Mesodermal cell (in vitro differentiated cells): ENCODE data around the gene VSIG8. TPM values are rescaled to one million over a fixed set of nuclear protein-coding genes. Genes with fewer than 3 reads are reported as not detected.
A peak's percentile ranks its signal among the peaks of the same experiment; 100 is the strongest.
"Not testable (repeated sequence)": the region's sequence is repeated elsewhere in the genome, so short reads cannot be mapped to it uniquely, and the experiment has no call there.

ENCODE experiments used
- H3K27ac ChIP-seq: 2 replicates; pipeline ENCODE4 v1.7.0; 2013; ENCODE audit warnings: mild to moderate bottlenecking, low read depth, low read length, moderate library complexity; ENCODE audit not compliant: severe bottlenecking
- H3K36me3 ChIP-seq: 2 replicates; pipeline ENCODE4 v1.7.1; 2013; ENCODE audit warnings: mild to moderate bottlenecking, low read length, moderate library complexity; ENCODE audit not compliant: control insufficient read depth, insufficient read depth
- H3K4me1 ChIP-seq: one replicate; pipeline ENCODE4 v1.7.1; 2013; ENCODE audit warnings: mild to moderate bottlenecking, low read length; ENCODE audit not compliant: insufficient read depth, control insufficient read depth, poor library complexity, severe bottlenecking
- H3K4me3 ChIP-seq: 2 replicates; pipeline ENCODE4 v1.7.0; 2013; ENCODE audit warnings: low read length, control low read depth, mild to moderate bottlenecking; ENCODE audit not compliant: insufficient read depth, poor library complexity, severe bottlenecking; ENCODE audit errors: extremely low read depth
- H3K9me3 ChIP-seq: 2 replicates; pipeline ENCODE4 v1.7.1; 2013; ENCODE audit warnings: mild to moderate bottlenecking, low read length, moderate library complexity; ENCODE audit not compliant: control insufficient read depth
- WGBS, 2 experiments: methylation state at CpG; one replicate each; pipeline ENCODE4 v1.1.5; 2013; ENCODE audit warnings: missing lambda C conversion rate in 2 of 2; ENCODE audit not compliant: insufficient coverage in 2 of 2; 5-methylcytosine and 5-hydroxymethylcytosine counted together
- polyA plus RNA-seq, 2 experiments: library from polyadenylated mRNA; stranded (reverse); fragments of 50-300 nt; gene quantifications; one replicate each; pipeline ENCODE4 v1.2.3, GENCODE V29; 2013

VSIG8 gene, protein sequence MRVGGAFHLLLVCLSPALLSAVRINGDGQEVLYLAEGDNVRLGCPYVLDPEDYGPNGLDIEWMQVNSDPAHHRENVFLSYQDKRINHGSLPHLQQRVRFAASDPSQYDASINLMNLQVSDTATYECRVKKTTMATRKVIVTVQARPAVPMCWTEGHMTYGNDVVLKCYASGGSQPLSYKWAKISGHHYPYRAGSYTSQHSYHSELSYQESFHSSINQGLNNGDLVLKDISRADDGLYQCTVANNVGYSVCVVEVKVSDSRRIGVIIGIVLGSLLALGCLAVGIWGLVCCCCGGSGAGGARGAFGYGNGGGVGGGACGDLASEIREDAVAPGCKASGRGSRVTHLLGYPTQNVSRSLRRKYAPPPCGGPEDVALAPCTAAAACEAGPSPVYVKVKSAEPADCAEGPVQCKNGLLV
- not detected for polyA plus RNA-seq (2013, experiment 1 of 2)
- polyA plus RNA-seq (2013, experiment 2 of 2): not detected

- WGBS, 2 experiments: 92 to 100% methylated on average over 2 to 3 of the region's 4 CpGs
- H3K9me3 ChIP-seq: no peaks in the 10 kb centered on the region
- H3K36me3 ChIP-seq: no peaks in the 10 kb centered on the region
- H3K4me3 ChIP-seq: no peak within 1 kb of the TSS
- peaks cover 16% of the 10 kb centered on the region for H3K4me1 ChIP-seq
- no peak within 1 kb of the TSS for H3K27ac ChIP-seq
These were observed at the start of gene VSIG8 for GRCh38 chr1:159862557-159862956. VSIG8 (minus strand) TSS chr1:159862657; CDS start chr1:159862521, 136 bp downstream.

DNA sequence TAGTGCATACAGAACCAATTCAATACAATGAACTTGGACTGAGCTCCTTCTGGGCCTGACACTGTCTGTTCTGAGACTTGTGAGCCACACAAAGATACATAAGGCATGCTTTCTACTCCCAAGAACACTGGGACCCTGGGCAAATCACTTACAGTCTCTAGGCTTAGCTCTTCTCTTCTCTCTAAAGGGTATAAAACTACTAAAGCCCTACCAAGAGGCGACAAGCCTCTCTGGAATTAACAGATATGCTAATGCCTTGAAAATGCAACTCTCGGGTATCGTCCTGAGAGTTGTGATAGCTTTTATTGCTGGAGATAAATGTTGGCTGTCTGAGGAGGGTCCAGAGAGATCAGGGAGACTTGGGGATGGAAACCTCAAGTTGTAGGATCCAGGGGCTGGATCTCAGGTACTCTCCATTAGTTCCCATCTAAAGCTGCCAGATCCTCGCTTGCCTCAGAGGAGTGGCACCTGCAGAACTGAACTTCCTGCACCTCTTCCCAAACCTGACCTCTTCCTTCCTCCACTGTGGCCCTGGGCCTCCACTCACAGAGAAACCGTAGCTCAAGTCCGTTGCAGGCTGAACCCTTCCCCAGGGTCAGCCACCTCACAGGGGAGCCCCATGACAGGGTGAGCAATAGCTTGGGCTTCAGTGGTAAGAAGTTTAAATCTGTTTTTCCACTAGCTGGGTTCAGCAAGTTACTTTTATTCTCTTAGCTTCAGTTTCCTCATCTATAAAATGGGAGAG is 49.0 kb upstream of the VSIG8 start:
- H3K36me3 ChIP-seq: no peaks in the 10 kb centered on the region
- peaks cover 64% of the 10 kb centered on the region for H3K4me1 ChIP-seq
- WGBS, 2 experiments: 74 to 90% methylated on average over 5 of the region's 6 CpGs
- H3K27ac ChIP-seq: peak overlapping the region; percentile 97
- no peaks in the 10 kb centered on the region for H3K9me3 ChIP-seq
- no peak overlapping the region for H3K4me3 ChIP-seq

- peaks cover 9% of the 10 kb centered on the region for H3K9me3 ChIP-seq
- 87 to 88% methylated on average over 5 of the region's 9 CpGs for WGBS, 2 experiments
- peak overlapping the region; percentile 10 for H3K27ac ChIP-seq
- H3K36me3 ChIP-seq: no peaks in the 10 kb centered on the region
- H3K4me3 ChIP-seq: no peak overlapping the region
- H3K4me1 ChIP-seq: peaks cover 44% of the 10 kb centered on the region
These were observed 45.8 kb upstream of the VSIG8 start for GRCh38 chr1:159908031-159908940.

GRCh38 chr1:159906960-159907359 is 44.5 kb upstream of the VSIG8 start:
- peaks cover 36% of the 10 kb centered on the region for H3K4me1 ChIP-seq
- 100% methylated on average over 1 of the region's 1 CpG; no CpG with 5 or more reads in 1 of the 2 experiments for WGBS, 2 experiments
- H3K9me3 ChIP-seq: peaks cover 12% of the 10 kb centered on the region
- no peak overlapping the region for H3K4me3 ChIP-seq
- H3K27ac ChIP-seq: no peak overlapping the region
- no peaks in the 10 kb centered on the region for H3K36me3 ChIP-seq

DNA sequence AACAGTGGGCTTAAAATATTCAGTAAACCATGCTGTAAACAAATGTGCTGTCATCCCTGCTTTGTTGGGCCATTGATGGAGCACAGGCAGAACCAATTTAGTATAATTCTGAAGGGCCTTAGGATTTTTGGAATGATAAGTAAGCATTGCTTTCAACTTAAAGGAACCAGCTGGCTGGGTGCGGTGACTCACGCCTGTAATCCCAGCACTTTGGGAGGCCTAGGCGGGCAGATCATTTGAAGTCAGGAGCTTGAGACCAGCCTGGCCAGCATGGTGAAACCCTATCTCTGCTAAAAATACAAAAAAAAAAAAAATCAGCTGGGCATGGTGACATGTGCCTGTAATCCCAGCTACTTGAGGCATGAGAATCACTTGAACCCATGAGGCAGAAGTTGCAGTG is 41.6 kb upstream of the VSIG8 start:
- Histone ChIP-seq H3K9me3 (peaks cover 12% of the 10 kb centered on the region), H3K4me1 (peaks cover 27% of the 10 kb centered on the region)
- not testable (repeated sequence) for H3K4me3 ChIP-seq, H3K36me3 ChIP-seq, H3K27ac ChIP-seq
- 72 to 80% methylated on average over 3 of the region's 3 CpGs for WGBS, 2 experiments

- Histone ChIP-seq H3K4me1 (peaks cover 15% of the 10 kb centered on the region), H3K27ac (no peak overlapping the region), H3K9me3 (peaks cover 12% of the 10 kb centered on the region), H3K4me3 (no peak overlapping the region), H3K36me3 (no peaks in the 10 kb centered on the region)
- 91 to 100% methylated on average over 1 to 3 of the region's 3 CpGs for WGBS, 2 experiments
These were observed 40.1 kb upstream of the VSIG8 start for GRCh38 chr1:159902541-159902940.

DNA sequence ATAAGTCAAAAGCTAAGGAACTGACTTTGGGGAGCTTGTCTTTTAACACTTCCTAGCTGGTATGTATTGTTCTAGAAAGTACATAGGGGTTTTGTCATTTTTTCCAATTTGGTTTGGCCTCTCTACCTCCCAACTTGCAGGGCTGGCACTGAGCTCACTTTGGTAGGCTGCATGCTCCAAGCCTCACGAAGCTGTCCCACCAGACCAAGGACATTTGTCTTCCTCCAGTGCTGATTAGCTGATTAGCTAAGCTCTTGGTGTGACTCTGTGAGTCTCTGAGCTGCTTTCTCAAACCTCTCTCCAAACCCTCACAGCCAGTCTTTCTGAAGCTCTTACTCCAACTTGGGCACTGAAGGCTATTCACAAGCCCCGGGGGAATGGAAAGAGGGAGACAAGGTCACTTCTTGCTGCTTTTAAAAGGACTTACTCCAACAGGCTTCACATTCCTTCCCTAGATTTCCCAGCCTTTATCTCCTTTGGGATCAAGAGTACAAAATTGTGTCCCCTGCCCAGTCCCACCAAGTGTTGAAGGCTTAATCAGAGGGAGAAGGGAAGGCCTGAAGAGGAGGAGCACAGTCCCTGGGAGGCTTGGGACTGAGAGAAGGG is 38.4 kb upstream of the VSIG8 start:
- Histone ChIP-seq H3K9me3 (peaks cover 12% of the 10 kb centered on the region), H3K36me3 (no peaks in the 10 kb centered on the region), H3K4me3 (no peak overlapping the region), H3K4me1 (peaks cover 25% of the 10 kb centered on the region), H3K27ac (peak overlapping the region; percentile 79)
- WGBS, 2 experiments: no CpG with 5 or more reads among the region's 2 CpGs

DNA sequence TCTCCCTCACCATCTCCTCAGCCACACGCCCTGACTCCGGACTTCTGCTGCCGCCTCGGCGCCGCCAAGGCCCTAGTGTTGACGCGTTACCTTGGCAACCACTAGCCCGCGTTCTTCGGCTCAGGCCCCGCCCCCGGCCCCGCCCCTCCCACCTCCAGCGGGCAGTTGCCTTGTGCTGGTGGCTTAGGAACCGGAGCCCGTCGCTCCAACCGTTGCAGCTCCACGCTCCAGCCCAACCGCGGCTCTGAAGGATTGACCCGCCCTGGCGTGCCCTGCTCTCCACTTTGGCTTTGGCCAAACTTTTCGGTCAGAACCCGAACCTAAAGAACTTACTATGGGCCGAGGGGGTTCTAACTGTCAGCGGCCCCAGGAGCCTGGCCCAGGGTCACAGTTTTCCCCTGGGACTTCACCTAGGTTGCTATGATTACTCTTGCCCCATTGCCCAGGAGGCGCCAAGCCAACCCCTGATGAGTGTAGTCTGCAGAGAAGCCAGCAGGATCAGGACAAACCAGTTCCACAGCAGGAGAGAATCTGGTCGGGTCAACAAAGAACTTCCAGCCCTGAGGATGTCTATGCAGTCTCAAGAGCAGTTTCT is 37.7 kb upstream of the VSIG8 start, which contains the start of gene CFAP45:
Gene CFAP45, minus strand, starts transcription at position 80 of the 595 bp plus-strand sequence. Its CDS starts 67 bp downstream, at position 13.
- no peak within 1 kb of the TSS for H3K4me3 ChIP-seq
- H3K36me3 ChIP-seq: no peaks in the 10 kb centered on the region
- peaks cover 12% of the 10 kb centered on the region for H3K9me3 ChIP-seq
- H3K27ac ChIP-seq: peak within 1 kb of the TSS; percentile 79
- WGBS, 2 experiments: 10 to 15% methylated on average over 18 to 21 of the region's 30 CpGs
- peaks cover 28% of the 10 kb centered on the region for H3K4me1 ChIP-seq

GRCh38 chr1:159899634-159900033 is 37.2 kb upstream of the VSIG8 start:
- Histone ChIP-seq H3K27ac (peak overlapping the region; percentile 79), H3K4me1 (peaks cover 28% of the 10 kb centered on the region), H3K9me3 (peaks cover 12% of the 10 kb centered on the region)
- not testable (repeated sequence) for H3K36me3 ChIP-seq, H3K4me3 ChIP-seq
- 90 to 91% methylated on average over 11 to 13 of the region's 15 CpGs for WGBS, 2 experiments
